Subcutaneous adipose tissue (tissue), 4 donors: ENCODE data around the gene CATSPER4. TPM values are rescaled to one million over a fixed set of nuclear protein-coding genes. Genes with fewer than 3 reads are reported as not detected.

Source experiments
- total RNA-seq, 4 donors: library from RNA; depleted of rRNA; stranded (reverse); fragments of >200 nt; gene quantifications; one replicate each; pipeline ENCODE4 v1.1.0, GENCODE V29; 2016
- TF ChIP-seq, protein P1 (sequence below): fragments of 450-650 bp; IDR thresholded peaks from one replicate; pipeline ENCODE4 v1.5.1; 2016; ENCODE audit warnings: low read depth, mild to moderate bottlenecking, control low read depth, antibody characterized with exemption, moderate library complexity

The CATSPER4 gene
- total RNA-seq, 4 donors from 2014 or later: not detected

- TF ChIP-seq, protein P1, sequence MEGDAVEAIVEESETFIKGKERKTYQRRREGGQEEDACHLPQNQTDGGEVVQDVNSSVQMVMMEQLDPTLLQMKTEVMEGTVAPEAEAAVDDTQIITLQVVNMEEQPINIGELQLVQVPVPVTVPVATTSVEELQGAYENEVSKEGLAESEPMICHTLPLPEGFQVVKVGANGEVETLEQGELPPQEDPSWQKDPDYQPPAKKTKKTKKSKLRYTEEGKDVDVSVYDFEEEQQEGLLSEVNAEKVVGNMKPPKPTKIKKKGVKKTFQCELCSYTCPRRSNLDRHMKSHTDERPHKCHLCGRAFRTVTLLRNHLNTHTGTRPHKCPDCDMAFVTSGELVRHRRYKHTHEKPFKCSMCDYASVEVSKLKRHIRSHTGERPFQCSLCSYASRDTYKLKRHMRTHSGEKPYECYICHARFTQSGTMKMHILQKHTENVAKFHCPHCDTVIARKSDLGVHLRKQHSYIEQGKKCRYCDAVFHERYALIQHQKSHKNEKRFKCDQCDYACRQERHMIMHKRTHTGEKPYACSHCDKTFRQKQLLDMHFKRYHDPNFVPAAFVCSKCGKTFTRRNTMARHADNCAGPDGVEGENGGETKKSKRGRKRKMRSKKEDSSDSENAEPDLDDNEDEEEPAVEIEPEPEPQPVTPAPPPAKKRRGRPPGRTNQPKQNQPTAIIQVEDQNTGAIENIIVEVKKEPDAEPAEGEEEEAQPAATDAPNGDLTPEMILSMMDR: no peak
Observed at GRCh38 chr1:26161415-26162219, 28.8 kb upstream of the CATSPER4 start.

DNA sequence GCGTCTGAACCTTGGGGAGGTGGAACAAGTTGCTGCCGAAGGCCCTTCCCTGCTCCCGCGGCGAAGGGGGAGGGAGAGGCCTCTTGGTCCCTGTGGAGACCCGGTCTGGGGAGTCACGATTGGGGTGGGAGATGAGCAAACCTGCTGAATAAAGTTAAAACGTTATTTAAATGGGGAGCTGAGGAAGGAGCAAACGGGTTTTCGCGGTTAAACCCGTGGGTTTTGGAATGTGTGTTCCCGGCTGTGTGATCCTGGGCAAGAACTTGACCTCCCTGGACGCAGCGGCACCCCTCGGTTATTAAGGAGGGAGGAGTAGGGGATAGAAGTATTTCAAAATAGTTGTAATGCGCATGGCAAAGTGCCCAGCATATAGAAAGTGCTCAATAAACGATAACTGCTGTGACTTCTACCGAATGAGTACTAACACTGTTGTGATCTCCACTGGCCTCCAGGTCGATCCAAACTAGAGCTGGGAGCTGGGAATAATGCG is 28.1 kb upstream of the CATSPER4 start:
- TF ChIP-seq, protein P1: no peak

DNA sequence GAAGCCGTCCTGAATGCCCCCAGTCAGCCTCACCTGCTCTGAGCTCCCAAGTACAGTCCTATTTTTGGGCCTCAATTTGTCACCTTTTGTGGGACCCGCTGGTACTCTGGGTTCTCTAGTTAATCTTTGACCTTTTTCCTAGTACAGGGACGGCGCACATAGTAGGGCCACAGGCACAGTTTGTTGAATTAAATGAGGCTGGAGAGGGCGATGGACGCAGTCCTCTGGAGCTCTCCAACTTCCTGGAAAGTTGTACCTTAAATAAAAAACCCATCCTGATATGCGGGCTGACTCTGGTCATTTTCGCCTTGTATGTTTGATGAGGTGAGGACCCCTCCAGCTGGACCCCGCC is 26.7 kb upstream of the CATSPER4 start:
- TF ChIP-seq, protein P1: no peak

- TF ChIP-seq, protein P1: no peak
Observed at GRCh38 chr1:26164036-26164860, 26.2 kb upstream of the CATSPER4 start.

DNA sequence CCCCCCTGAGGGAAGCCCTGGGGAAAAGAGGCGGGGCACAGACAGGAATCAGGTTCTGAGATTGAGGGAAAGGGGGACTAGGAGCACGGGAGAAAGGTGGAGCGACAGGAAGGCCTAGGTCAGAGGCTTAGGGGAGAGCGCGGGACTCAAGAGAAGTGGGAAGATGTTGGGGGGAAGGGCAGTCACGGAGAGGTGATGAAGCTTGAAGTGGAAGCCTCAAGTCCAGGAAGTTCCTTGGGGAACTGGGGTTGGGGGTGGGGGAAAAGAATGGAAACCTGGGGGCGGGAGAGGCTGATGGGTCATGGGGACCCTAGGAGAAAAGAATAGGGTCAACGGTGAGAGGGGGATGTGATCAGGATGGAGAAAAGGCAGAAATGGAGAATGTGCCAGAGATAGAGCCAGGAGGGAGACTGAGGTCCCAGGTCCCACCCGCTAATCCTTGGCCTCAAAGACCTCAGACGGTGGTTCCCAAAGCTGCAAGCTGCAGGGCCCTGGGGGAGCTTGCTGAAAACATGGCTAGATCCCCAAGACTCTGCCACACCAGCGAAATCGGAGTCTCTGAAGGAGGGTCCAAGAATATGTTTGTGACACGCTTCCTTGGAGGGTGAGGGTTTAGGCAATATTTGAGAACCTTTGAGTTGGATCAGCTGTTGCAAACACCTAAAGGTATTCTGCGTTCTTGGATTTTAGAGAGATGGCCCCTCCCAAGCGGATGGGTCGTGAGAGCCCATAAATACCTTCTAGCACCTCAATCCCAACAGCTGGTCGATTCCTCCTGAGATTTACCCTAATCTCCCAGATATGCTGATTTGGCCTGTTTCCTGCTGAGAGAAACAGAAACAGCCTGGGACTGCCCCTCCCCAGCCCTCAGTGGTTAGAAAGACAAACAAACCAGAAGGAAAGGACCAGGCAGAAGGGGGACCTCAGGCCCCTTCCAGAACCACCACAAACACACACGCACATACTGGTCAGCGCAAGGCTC is 25.2 kb upstream of the CATSPER4 start:
- TF ChIP-seq, protein P1: no peak

GRCh38 chr1:26166719-26167281 is 23.6 kb upstream of the CATSPER4 start:
- TF ChIP-seq, protein P1: no peak
